Tibial artery (tissue), 4 donors: ENCODE data around the gene ZCCHC14.
"Not testable (repeated sequence)": the region's sequence is repeated elsewhere in the genome, so short reads cannot be mapped to it uniquely, and the experiment has no call there.

Source experiments
- DNase-seq, 2 donors: peaks; one replicate each; pipeline ENCODE4 v3.0.0-alpha.2; 2019
- H3K27ac ChIP-seq, 2 donors: fragments of 200-600 bp; sonication (generic) in 1 of 2; 1 replicate in 1 of 2; 2 replicates in 1 of 2; pipeline ENCODE4 v1.5.1; 2018 to 2019; ENCODE audit warnings: mild to moderate bottlenecking in 1 of 2
- H3K27me3 ChIP-seq, 2 donors: fragments of 200-600 bp; sonication (generic) in 1 of 2; one replicate each; pipeline versions ENCODE4 v1.5.1 to v1.6.0; 2016 to 2019
- H3K36me3 ChIP-seq, 3 donors: fragments of 200-600 bp; sonication (generic) in 2 of 3; one replicate each; pipeline ENCODE4 v1.5.1; 2016 to 2019; ENCODE audit warnings: mild to moderate bottlenecking in 2 of 3
- H3K4me1 ChIP-seq, 4 donors: fragments of 200-600 bp; sonication (generic) in 2 of 4; 1 replicate in 3 of 4; 2 replicates in 1 of 4; pipeline ENCODE4 v1.5.1; 2016 to 2019
- H3K4me3 ChIP-seq, 2 donors: fragments of 200-600 bp; sonication (generic) in 1 of 2; 1 replicate in 1 of 2; 2 replicates in 1 of 2; pipeline ENCODE4 v1.5.1; 2018 to 2019; ENCODE audit warnings: mild to moderate bottlenecking in 2 of 2
- H3K9me3 ChIP-seq, 3 donors: fragments of 200-600 bp; sonication (generic) in 1 of 3; one replicate each; pipeline ENCODE4 v1.5.1; 2016 to 2019
- CTCF ChIP-seq, 2 experiments: fragments of 200-600 bp in 1 of 2; fragments of 450-650 bp in 1 of 2; IDR thresholded peaks; one replicate each; pipeline ENCODE4 v1.5.1; 2017 to 2019; ENCODE audit warnings: antibody characterized with exemption in 2 of 2, mild to moderate bottlenecking in 1 of 2, moderate library complexity in 1 of 2
- intact Hi-C: fragments of 100-400 bp; cut with DNase I; formaldehyde crosslinking; loops from one replicate; pipeline ENCODE4 v1.15.0; 2023; ENCODE audit warnings: low total_unique reads

Gene ZCCHC14

GRCh38 chr16:87493608-87494280, 920 bp upstream of the ZCCHC14 start:
- peak overlapping the region; percentile 53 to 56 for H3K4me3 ChIP-seq
- no peaks in the 10 kb centered on the region for H3K36me3 ChIP-seq
- H3K9me3 ChIP-seq = no peaks in the 10 kb centered on the region
- no peak for DNase-seq
- H3K4me1 ChIP-seq = peaks cover 0 to 39% (median 31%) of the 10 kb centered on the region in 4 donors
- H3K27me3 ChIP-seq = no peaks in the 10 kb centered on the region
- peak overlapping the region in 1 of 2 donors; percentile 24 for H3K27ac ChIP-seq
- no peak for TF ChIP-seq CTCF (IDR thresholded peaks at IDR 0.05)
- intact Hi-C loops = loop anchor here (1.0 to 2.0 kb wide), 2 partner anchors 29 to 101 kb away; partner anchors contain the start of gene MAP1LC3B

- peaks cover 0 to 53% (median 44%) of the 10 kb centered on the region in 4 donors for H3K4me1 ChIP-seq
- TF ChIP-seq CTCF (IDR thresholded peaks at IDR 0.05) = no peak
- H3K27me3 ChIP-seq = no peaks in the 10 kb centered on the region
- DNase-seq = no peak
- intact Hi-C loops = loop anchor here (2.0 kb wide), 1 partner anchor 99 kb away; the partner anchor contains the start of gene MAP1LC3B
- peak overlapping the region; percentile 73 for H3K27ac ChIP-seq
- H3K4me3 ChIP-seq = peak overlapping the region; percentile 64 to 68
- no peaks in the 10 kb centered on the region for H3K36me3 ChIP-seq
- H3K9me3 ChIP-seq = no peaks in the 10 kb centered on the region
Observed at GRCh38 chr16:87492291-87492630, 563 bp downstream of the ZCCHC14 start.

GRCh38 chr16:87491522-87492290, 1.1 kb downstream of the ZCCHC14 start:
- no peak for TF ChIP-seq CTCF (IDR thresholded peaks at IDR 0.05)
- Histone ChIP-seq H3K27ac (peak overlapping the region; percentile 71 to 73), H3K4me3 (peak overlapping the region; percentile 64 to 68), H3K4me1 (peaks cover 0 to 58% (median 50%) of the 10 kb centered on the region in 4 donors), H3K9me3 (no peaks in the 10 kb centered on the region), H3K36me3 (no peaks in the 10 kb centered on the region), H3K27me3 (no peaks in the 10 kb centered on the region)
- DNase-seq = no peak
- intact Hi-C loops = loop anchor here (2.0 kb wide), 1 partner anchor 99 kb away; the partner anchor contains the start of gene MAP1LC3B

- intact Hi-C loops, DNase-seq, H3K9me3 ChIP-seq, H3K27me3 ChIP-seq, H3K36me3 ChIP-seq: not testable (repeated sequence)
- Histone ChIP-seq H3K27ac (peak overlapping the region; percentile 71 to 73), H3K4me3 (peak overlapping the region; percentile 64 to 68), H3K4me1 (peaks cover 0 to 66% (median 55%) of the 10 kb centered on the region in 4 donors)
Observed at GRCh38 chr16:87490799-87491521, 1.9 kb downstream of the ZCCHC14 start.

- Histone ChIP-seq H3K27me3 (no peaks in the 10 kb centered on the region), H3K4me1 (peaks cover 0 to 72% (median 58%) of the 10 kb centered on the region in 4 donors), H3K36me3 (no peaks in the 10 kb centered on the region), H3K4me3 (peak overlapping the region; percentile 64 to 68), H3K27ac (peak overlapping the region; percentile 71 to 73), H3K9me3 (no peaks in the 10 kb centered on the region)
- DNase-seq = no peak
- intact Hi-C loops = no loop called here
- TF ChIP-seq CTCF (IDR thresholded peaks at IDR 0.05) = no peak
Observed at GRCh38 chr16:87490096-87490798, 2.6 kb downstream of the ZCCHC14 start.
